ENCODE results near the gene REEP6. TPM values are rescaled to one million over a fixed set of nuclear protein-coding genes. Genes with fewer than 3 reads are reported as not detected.
"Not testable (repeated sequence)": the region's sequence is repeated elsewhere in the genome, so short reads cannot be mapped to it uniquely, and the experiment has no call there.

Gene REEP6
- total RNA-seq, 1 experiment from 2014 or later, result 10.5 TPM

- Histone ChIP-seq H3K27ac (ENCODE audit: insufficient read length, low read depth, low read length) (no peak overlapping the region), H4K20me1 (ENCODE audit: control insufficient read depth, insufficient read depth, insufficient read length) (peaks cover 3% of the 10 kb centered on the region), H4K8ac (replicated peaks; ENCODE audit: insufficient read length, low read depth, low read length) (no peak overlapping the region), H3K14ac (ENCODE audit: insufficient read depth, low read length) (no peak overlapping the region), H2BK15ac (ENCODE audit: low read depth, low read length) (no peak overlapping the region), H2AK5ac (ENCODE audit: insufficient read length, low read length) (no peak overlapping the region), H2BK20ac (ENCODE audit: low read depth, low read length, poor library complexity, severe bottlenecking) (no peak overlapping the region), H3K9ac (ENCODE audit: extremely low read depth, insufficient read length, low read length) (no peak overlapping the region), H2AFZ (ENCODE audit: low read length) (no peak overlapping the region), H3K56ac (ENCODE audit: insufficient read length, low read depth, low read length) (no peak overlapping the region), H2BK12ac (ENCODE audit: insufficient read length, low read depth, low read length) (no peak overlapping the region), H3K23ac (ENCODE audit: insufficient read length, low read depth, low read length) (no peak overlapping the region), H4K5ac (ENCODE audit: insufficient read length, low read depth, low read length) (no peak overlapping the region), H3K79me2 (ENCODE audit: insufficient read depth, low read length) (no peaks in the 10 kb centered on the region), H3K27me3 (ENCODE audit: insufficient read depth, low read length) (peaks cover 6% of the 10 kb centered on the region; the same call in 1 of the 2 replicates), H4K91ac (ENCODE audit: insufficient read length, low read depth, low read length) (no peak overlapping the region), H3K79me1 (ENCODE audit: insufficient read depth, low read depth, low read length, poor library complexity, severe bottlenecking) (no peaks in the 10 kb centered on the region), H2BK120ac (ENCODE audit: low read depth, low read length, poor library complexity, severe bottlenecking) (no peak overlapping the region), H3K4ac (ENCODE audit: low read depth, low read length) (no peak overlapping the region), H3K23me2 (ENCODE audit: insufficient read length, low read depth, low read length, poor library complexity, severe bottlenecking) (peaks cover 3% of the 10 kb centered on the region), H3K9me3 (ENCODE audit: control insufficient read depth, low read depth, low read length) (no peaks in the 10 kb centered on the region), H3K18ac (ENCODE audit: insufficient read length, low read depth, low read length) (no peak overlapping the region), H3K4me1 (ENCODE audit: insufficient read depth, low read length) (no peaks in the 10 kb centered on the region), H2BK5ac (ENCODE audit: insufficient read length, low read length) (no peak overlapping the region), H3T11ph (ENCODE audit: low read length) (no peak overlapping the region), H3K4me2 (ENCODE audit: insufficient read depth, insufficient read length, low read length) (no peak overlapping the region)
- H3K4me1 Mint-ChIP-seq, result peaks cover 0 to 15% of the 10 kb centered on the region in 2 experiments; a peak in 2 of 4 replicates
- DNase-seq, result peak; percentile 20
- H3K36me3 Mint-ChIP-seq (ENCODE audit: insufficient read depth in 1 of 3, low read depth in 3 of 3), result peaks cover 5 to 13% (median 11%) of the 10 kb centered on the region in 3 experiments; a peak in 6 of 7 replicates
- no peaks in the 10 kb centered on the region for H3K9me3 Mint-ChIP-seq
- no peak overlapping the region for H3K27ac Mint-ChIP-seq
- H3K27me3 Mint-ChIP-seq (ENCODE audit: low read depth), result peaks cover 26% of the 10 kb centered on the region
- TF ChIP-seq CTCF (conservative IDR thresholded peaks at IDR 0.05), result no peak
- peak overlapping the region in 1 of 2 experiments; percentile 35; a peak in 1 of 5 replicates for H3K4me3 Mint-ChIP-seq
- no CpG with 5 or more reads among the region's 31 CpGs for WGBS (ENCODE audit: extremely low coverage, insufficient read length, low lambda C conversion rate)
Measured at GRCh38 chr19:1475751-1476437, 15.1 kb upstream of the REEP6 start.

GRCh38 chr19:1477056-1477455 lies 13.9 kb upstream of the REEP6 start:
- not testable (repeated sequence) for H3K9me3 ChIP-seq (ENCODE audit: control insufficient read depth, low read depth, low read length); H2BK5ac ChIP-seq (ENCODE audit: insufficient read length, low read length); H3K4ac ChIP-seq (ENCODE audit: low read depth, low read length); H4K8ac ChIP-seq (replicated peaks; ENCODE audit: insufficient read length, low read depth, low read length); H3K9me3 Mint-ChIP-seq; H3K27ac ChIP-seq (ENCODE audit: insufficient read length, low read depth, low read length); H3K27ac Mint-ChIP-seq; H3K27me3 ChIP-seq (ENCODE audit: insufficient read depth, low read length); H3K14ac ChIP-seq (ENCODE audit: insufficient read depth, low read length); H2AK5ac ChIP-seq (ENCODE audit: insufficient read length, low read length); H2AFZ ChIP-seq (ENCODE audit: low read length); H3K18ac ChIP-seq (ENCODE audit: insufficient read length, low read depth, low read length); H3K56ac ChIP-seq (ENCODE audit: insufficient read length, low read depth, low read length); H2BK20ac ChIP-seq (ENCODE audit: low read depth, low read length, poor library complexity, severe bottlenecking); H4K91ac ChIP-seq (ENCODE audit: insufficient read length, low read depth, low read length); H3K23ac ChIP-seq (ENCODE audit: insufficient read length, low read depth, low read length); H3K4me2 ChIP-seq (ENCODE audit: insufficient read depth, insufficient read length, low read length); H3K4me1 ChIP-seq (ENCODE audit: insufficient read depth, low read length); H4K5ac ChIP-seq (ENCODE audit: insufficient read length, low read depth, low read length); H3K9ac ChIP-seq (ENCODE audit: extremely low read depth, insufficient read length, low read length); H2BK15ac ChIP-seq (ENCODE audit: low read depth, low read length); H2BK12ac ChIP-seq (ENCODE audit: insufficient read length, low read depth, low read length); H3T11ph ChIP-seq (ENCODE audit: low read length); H2BK120ac ChIP-seq (ENCODE audit: low read depth, low read length, poor library complexity, severe bottlenecking); H3K79me1 ChIP-seq (ENCODE audit: insufficient read depth, low read depth, low read length, poor library complexity, severe bottlenecking); H3K79me2 ChIP-seq (ENCODE audit: insufficient read depth, low read length); H3K23me2 ChIP-seq (ENCODE audit: insufficient read length, low read depth, low read length, poor library complexity, severe bottlenecking); H4K20me1 ChIP-seq (ENCODE audit: control insufficient read depth, insufficient read depth, insufficient read length)
- H3K4me3 Mint-ChIP-seq, result peak overlapping the region; percentile 29 to 63; a peak in 3 of 5 replicates
- DNase-seq, result peak; percentile 27
- H3K27me3 Mint-ChIP-seq (ENCODE audit: low read depth), result peaks cover 15% of the 10 kb centered on the region
- peaks cover 5 to 13% (median 11%) of the 10 kb centered on the region in 3 experiments; a peak in 6 of 7 replicates for H3K36me3 Mint-ChIP-seq (ENCODE audit: insufficient read depth in 1 of 3, low read depth in 3 of 3)
- WGBS (ENCODE audit: extremely low coverage, insufficient read length, low lambda C conversion rate), result no CpG with 5 or more reads among the region's 9 CpGs
- H3K4me1 Mint-ChIP-seq, result peaks cover 0 to 11% of the 10 kb centered on the region in 2 experiments; a peak in 2 of 4 replicates
